ENCODE results near the gene RPS6KA3. TPM values are rescaled to one million over a fixed set of nuclear protein-coding genes. Genes with fewer than 3 reads are reported as not detected.
"Not testable (repeated sequence)": the region's sequence is repeated elsewhere in the genome, so short reads cannot be mapped to it uniquely, and the experiment has no call there.

RPS6KA3 gene
- total RNA-seq, 1 donor, result 58.1 TPM

DNA sequence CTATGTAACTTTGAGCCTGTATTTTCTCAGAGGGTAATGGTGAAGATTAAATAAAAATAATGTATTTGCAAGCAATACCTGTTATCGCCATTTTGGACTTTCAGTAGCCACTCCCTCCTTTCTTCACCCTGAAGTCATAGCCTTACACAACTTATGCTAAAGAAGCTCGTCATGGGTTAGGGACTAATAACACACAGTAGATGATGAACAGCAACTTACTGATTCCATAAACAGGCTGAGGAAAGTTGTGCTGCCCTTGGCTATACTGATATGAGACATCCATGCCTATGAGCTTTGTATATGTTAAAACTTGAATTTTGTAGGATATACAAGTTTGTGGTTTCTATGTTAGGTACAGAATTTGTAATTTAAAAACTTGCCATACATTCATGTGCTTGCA, 93.4 kb downstream of the RPS6KA3 start:
- no peak for DNase-seq (ENCODE audit: low read depth)
- no peak overlapping the region for H3K4me3 ChIP-seq (ENCODE audit: low read depth, low read length)
- TF ChIP-seq, protein P1, sequence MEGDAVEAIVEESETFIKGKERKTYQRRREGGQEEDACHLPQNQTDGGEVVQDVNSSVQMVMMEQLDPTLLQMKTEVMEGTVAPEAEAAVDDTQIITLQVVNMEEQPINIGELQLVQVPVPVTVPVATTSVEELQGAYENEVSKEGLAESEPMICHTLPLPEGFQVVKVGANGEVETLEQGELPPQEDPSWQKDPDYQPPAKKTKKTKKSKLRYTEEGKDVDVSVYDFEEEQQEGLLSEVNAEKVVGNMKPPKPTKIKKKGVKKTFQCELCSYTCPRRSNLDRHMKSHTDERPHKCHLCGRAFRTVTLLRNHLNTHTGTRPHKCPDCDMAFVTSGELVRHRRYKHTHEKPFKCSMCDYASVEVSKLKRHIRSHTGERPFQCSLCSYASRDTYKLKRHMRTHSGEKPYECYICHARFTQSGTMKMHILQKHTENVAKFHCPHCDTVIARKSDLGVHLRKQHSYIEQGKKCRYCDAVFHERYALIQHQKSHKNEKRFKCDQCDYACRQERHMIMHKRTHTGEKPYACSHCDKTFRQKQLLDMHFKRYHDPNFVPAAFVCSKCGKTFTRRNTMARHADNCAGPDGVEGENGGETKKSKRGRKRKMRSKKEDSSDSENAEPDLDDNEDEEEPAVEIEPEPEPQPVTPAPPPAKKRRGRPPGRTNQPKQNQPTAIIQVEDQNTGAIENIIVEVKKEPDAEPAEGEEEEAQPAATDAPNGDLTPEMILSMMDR (IDR thresholded peaks at IDR 0.05; ENCODE audit: insufficient read depth, low read length), result no peak

DNA sequence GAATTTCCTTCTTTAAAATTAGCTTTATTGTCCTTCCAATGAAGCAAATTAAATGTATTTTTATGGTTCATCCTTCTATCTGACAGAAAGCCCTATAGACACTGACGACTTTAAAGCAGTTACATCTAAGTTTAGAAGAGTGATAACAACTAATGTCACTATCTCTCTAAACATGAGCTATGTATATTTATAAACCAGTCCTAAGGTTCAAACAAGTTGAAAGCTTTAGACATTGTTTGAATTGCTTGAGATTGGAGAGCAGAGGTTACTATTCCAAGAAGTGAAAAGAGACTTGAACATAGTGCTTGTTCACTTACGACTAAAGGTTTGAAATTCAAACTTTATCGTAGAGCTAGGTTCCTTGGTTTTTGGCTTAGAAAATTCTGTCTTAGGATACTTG, 94.8 kb downstream of the RPS6KA3 start:
- no peak for DNase-seq (ENCODE audit: low read depth)
- TF ChIP-seq, protein P1 (IDR thresholded peaks at IDR 0.05; ENCODE audit: insufficient read depth, low read length), result no peak
- no peak overlapping the region for H3K4me3 ChIP-seq (ENCODE audit: low read depth, low read length)

DNA sequence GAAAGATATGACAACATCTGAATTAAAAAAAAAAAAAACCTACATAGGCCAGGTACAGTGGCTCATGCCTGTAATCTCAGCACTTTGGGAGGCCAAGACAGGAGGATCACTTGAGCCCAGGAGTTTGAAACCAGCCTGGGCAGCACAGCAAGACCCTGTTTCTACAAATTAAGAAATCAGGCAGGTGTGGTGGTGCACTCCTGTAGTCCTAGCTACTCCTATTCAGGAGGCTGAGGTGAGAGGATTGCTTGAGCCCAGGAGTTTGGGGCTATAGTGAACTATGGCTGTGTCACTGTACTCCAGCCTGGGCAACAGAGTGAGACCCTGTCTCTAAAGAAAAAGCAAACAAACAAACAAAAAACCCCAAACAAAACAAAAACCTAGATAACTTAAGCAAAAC, 104.2 kb downstream of the RPS6KA3 start:
- not testable (repeated sequence) for DNase-seq (ENCODE audit: low read depth)

DNA sequence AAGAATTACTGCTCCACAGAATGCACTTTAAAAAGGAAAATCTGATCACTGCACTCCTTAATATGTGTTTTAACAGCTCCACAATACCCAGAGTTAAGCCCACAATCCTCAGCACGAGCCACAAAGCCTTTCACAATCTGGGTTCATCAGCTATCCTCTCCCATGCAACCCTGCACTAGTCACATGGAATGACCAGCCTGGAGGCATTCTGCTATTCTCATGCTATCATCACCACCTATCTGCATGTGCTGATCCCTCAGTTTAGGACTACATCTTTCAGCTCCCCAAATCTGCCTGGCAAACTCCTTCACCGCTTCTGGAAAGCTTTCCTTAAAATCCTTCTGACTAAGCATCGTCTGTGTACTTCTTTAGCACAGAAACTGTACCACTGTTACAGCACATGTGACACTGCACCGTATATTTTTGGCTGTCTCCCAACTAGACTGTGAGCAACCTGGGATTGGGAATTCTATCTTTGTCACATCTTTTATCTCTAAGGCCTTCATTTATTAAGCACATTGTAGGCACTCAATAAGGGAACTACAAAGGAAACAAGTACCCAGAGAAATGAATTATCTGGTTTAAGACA, 106.8 kb downstream of the RPS6KA3 start:
- TF ChIP-seq, protein P1 (IDR thresholded peaks at IDR 0.05; ENCODE audit: insufficient read depth, low read length), result no peak
- no peak for DNase-seq (ENCODE audit: low read depth)
- no peak overlapping the region for H3K4me3 ChIP-seq (ENCODE audit: low read depth, low read length)

More for the DNA sequence above, 104.2 kb downstream of the RPS6KA3 start:
- not testable (repeated sequence) for H3K4me3 ChIP-seq (ENCODE audit: low read depth, low read length)

DNA sequence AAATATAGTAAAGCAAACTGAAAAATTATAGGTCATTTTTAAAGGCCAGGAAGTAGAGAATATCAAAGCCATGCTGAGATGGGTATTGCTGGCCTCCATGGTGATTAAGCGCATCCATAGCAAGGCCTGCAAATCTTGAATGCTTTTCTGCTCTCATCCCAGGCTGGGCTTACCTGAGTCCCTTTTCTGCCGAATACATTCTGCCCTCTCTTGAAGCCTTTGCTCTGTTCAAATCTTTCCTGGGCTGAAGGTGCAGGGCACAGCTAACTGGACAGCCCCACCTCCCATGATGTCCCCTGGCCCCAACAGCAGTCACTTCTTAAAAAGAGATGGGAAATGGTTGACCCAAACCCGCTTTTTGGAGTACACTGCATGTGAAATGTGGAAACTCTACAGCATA, 115.0 kb downstream of the RPS6KA3 start:
- TF ChIP-seq, protein P1 (IDR thresholded peaks at IDR 0.05; ENCODE audit: insufficient read depth, low read length), result no peak
- DNase-seq (ENCODE audit: low read depth), result no peak

DNA sequence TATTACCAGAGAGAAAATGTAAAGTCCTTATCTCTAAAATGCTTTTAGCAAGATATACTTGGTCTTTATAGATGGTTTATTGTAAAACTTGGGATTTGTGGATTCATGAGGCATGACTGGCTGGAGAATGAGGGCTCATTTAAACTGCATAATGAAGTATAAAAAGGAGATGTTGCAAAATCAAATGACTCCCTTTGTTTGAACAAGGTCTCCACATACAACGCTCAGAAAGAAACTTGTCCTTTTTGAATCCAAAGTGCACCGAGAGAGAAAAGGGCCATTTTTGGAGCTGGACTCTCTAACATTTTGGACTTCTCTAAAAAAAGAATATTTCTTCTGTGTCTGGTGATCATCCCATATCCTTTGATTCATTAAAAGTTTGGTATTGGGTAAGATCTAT, 117.4 kb downstream of the RPS6KA3 start:
- DNase-seq (ENCODE audit: low read depth), result no peak
- no peak overlapping the region for H3K4me3 ChIP-seq (ENCODE audit: low read depth, low read length)
- TF ChIP-seq, protein P1 (IDR thresholded peaks at IDR 0.05; ENCODE audit: insufficient read depth, low read length), result no peak

More for the DNA sequence above, 115.0 kb downstream of the RPS6KA3 start:
- no peak overlapping the region for H3K4me3 ChIP-seq (ENCODE audit: low read depth, low read length)

DNA sequence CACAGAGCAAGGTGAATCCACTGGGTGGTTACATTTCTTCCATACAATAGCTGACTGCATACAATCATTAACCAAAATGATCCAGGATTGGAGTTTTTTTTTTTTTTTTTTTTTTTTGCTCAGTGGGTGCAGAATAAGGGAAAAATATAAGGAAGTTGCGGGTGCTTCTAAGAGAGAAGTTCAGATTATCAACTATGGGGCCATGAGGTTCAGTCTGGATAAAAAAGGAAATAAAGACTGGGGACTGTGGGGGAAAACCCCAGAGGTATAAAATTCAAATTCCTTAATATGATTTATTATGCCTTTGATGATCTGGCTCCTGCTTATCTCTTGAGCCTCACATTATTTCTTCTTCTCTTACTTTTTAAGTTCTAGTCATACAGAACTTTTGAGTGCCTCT, 119.1 kb downstream of the RPS6KA3 start:
- TF ChIP-seq, protein P1 (IDR thresholded peaks at IDR 0.05; ENCODE audit: insufficient read depth, low read length), result no peak
- DNase-seq (ENCODE audit: low read depth), result no peak
- no peak overlapping the region for H3K4me3 ChIP-seq (ENCODE audit: low read depth, low read length)

Measured in fibroblast of the aortic adventitia (primary cell).